K562 (cell line): Measurements from ENCODE around the gene IPO7. TPM values are rescaled to one million over a fixed set of nuclear protein-coding genes. Genes with fewer than 3 reads are reported as not detected.

Experiments
- ATAC-seq: fragments of 200-7000 bp; cut with Tn5 transposase; 3 replicates; pipeline ENCODE4 v1.9.1; 2020; ENCODE audit warnings: moderate library complexity
- BruUV-seq: library from RNA; stranded (reverse); fragments of 400-500 nt; replicated peaks from 2 replicates; lab custom pipeline; 2021; lab: Mats Ljungman, UMichigan
- CTCF ChIA-PET: fragments of 300-600 bp; formaldehyde crosslinking; extraction: SDS; loops from one replicate; lab custom pipeline; 2021; ENCODE audit warnings: low intra/inter-chr PET ratio; lab: Yijun Ruan, JAX
- POLR2A ChIA-PET: fragments of 300-600, 350-650 bp; sonication (Branson Sonifier 250); formaldehyde crosslinking; extraction: SDS; loops from one replicate; lab custom pipeline; 2021; ENCODE audit warnings: antibody characterized with exemption, inconsistent platforms; lab: Yijun Ruan, JAX
- DNase-seq, 4 experiments: peaks; one replicate each; pipeline versions ENCODE4 v3.0.0 to v3.0.0-alpha.2; 2011 to 2018; ENCODE audit warnings: low spot score in 3 of 4, mixed read lengths in 3 of 4; ENCODE audit errors: extremely low read depth in 1 of 4
- FAIRE-seq: peaks from 2 replicates; lab custom pipeline; 2011; peaks lifted over from hg19 to GRCh38; lab: Jason Lieb, UNC
- H2AFZ ChIP-seq: 2 replicates; pipeline ENCODE4 v1.6.0; 2011; ENCODE audit warnings: low read depth, low read length, control low read depth, inconsistent platforms
- H3K27ac ChIP-seq: fragments of 200-600 bp; 3 replicates; pipeline ENCODE4 v1.8.0; 2011; ENCODE audit warnings: low read depth, mild to moderate bottlenecking, control low read depth, inconsistent platforms, low read length, moderate library complexity, mixed read lengths; ENCODE audit errors: extremely low read depth
- H3K27me3 ChIP-seq, 2 experiments: fragments of 300-600 bp in 1 of 2; 2 replicates in 1 of 2; 3 replicates in 1 of 2; pipeline versions ENCODE4 v1.6.0 to v1.8.0; 2011; ENCODE audit warnings: inconsistent platforms in 2 of 2, low read length in 2 of 2, mild to moderate bottlenecking in 1 of 2, mixed read lengths in 1 of 2, moderate library complexity in 1 of 2; ENCODE audit not compliant: control insufficient read depth in 2 of 2, insufficient read depth in 2 of 2
- H3K36me3 ChIP-seq: fragments of 300-600 bp; 3 replicates; pipeline ENCODE4 v1.8.0; 2011; ENCODE audit warnings: mild to moderate bottlenecking, low read length, inconsistent platforms; ENCODE audit not compliant: control insufficient read depth, insufficient read depth
- H3K4me1 ChIP-seq, 2 experiments: fragments of 200-600 bp in 1 of 2; replicated peaks in 1 of 2; 2 replicates in 1 of 2; 3 replicates in 1 of 2; pipeline versions ENCODE4 v1.5.1 to v1.8.0; 2011; ENCODE audit warnings: inconsistent platforms in 2 of 2, low read length in 2 of 2, mild to moderate bottlenecking in 1 of 2, mixed read lengths in 1 of 2, moderate library complexity in 1 of 2; ENCODE audit not compliant: control insufficient read depth in 2 of 2, insufficient read depth in 2 of 2
- H3K4me2 ChIP-seq: 2 replicates; pipeline ENCODE4 v1.6.1; 2011; ENCODE audit warnings: low read length, control low read depth, inconsistent platforms, mixed read lengths; ENCODE audit not compliant: insufficient read depth
- H3K4me3 ChIP-seq: fragments of 200-600 bp; sonication (generic), shearing (Covaris generic); 2 replicates; pipeline ENCODE4 v1.5.1; 2016; ENCODE audit warnings: control low read depth, inconsistent platforms
- H3K79me2 ChIP-seq: fragments of 200-600 bp; 3 replicates; pipeline ENCODE4 v1.8.0; 2011; ENCODE audit warnings: low read length, inconsistent platforms; ENCODE audit not compliant: control insufficient read depth, insufficient read depth
- H3K9ac ChIP-seq, 2 experiments: 2 replicates each; pipeline versions ENCODE4 v1.6.0 to v1.6.1; 2011; ENCODE audit warnings: low read depth in 2 of 2, low read length in 2 of 2, control low read depth in 1 of 2, inconsistent platforms in 1 of 2, mild to moderate bottlenecking in 1 of 2, mixed read lengths in 1 of 2; ENCODE audit not compliant: insufficient read depth in 1 of 2
- H3K9me1 ChIP-seq: one replicate; pipeline ENCODE4 v1.6.0; 2011; ENCODE audit warnings: inconsistent platforms, mild to moderate bottlenecking, low read length, moderate library complexity; ENCODE audit not compliant: control insufficient read depth, insufficient read depth
- H3K9me3 ChIP-seq: replicated peaks from 2 replicates; pipeline ENCODE4 v1.5.1; 2011; ENCODE audit warnings: low read depth, low read length, inconsistent platforms; ENCODE audit not compliant: control insufficient read depth, insufficient read depth
- H4K20me1 ChIP-seq: replicated peaks from 2 replicates; pipeline ENCODE4 v1.6.1; 2011; ENCODE audit warnings: low read length, inconsistent platforms, mixed read lengths; ENCODE audit not compliant: control insufficient read depth, insufficient read depth
- CBFA2T2 ChIP-seq: fragments of 450-650 bp; conservative IDR thresholded peaks from 2 replicates; pipeline ENCODE4 v1.6.1; 2017; ENCODE audit warnings: mild to moderate bottlenecking
- COPS2 ChIP-seq: fragments of 450-650 bp; conservative IDR thresholded peaks from 2 replicates; pipeline ENCODE4 v1.6.1; 2016; ENCODE audit warnings: mild to moderate bottlenecking, moderate library complexity
- FOXP1 ChIP-seq: sonication (generic); formaldehyde crosslinking; IDR thresholded peaks from 2 replicates; pipeline ENCODE4 v1.8.0; 2022; ENCODE audit warnings: mild to moderate bottlenecking, missing genetic modification reagents
- MCM3 ChIP-seq: fragments of 450-650 bp; IDR thresholded peaks from 2 replicates; pipeline ENCODE4 v1.6.1; 2016
- NEUROD1 ChIP-seq: fragments of 150-350 bp; IDR thresholded peaks from 2 replicates; pipeline ENCODE4 v1.6.1; 2014; ENCODE audit warnings: borderline replicate concordance, low read length, low read depth; ENCODE audit not compliant: partially characterized antibody
- NFRKB ChIP-seq: fragments of 450-650 bp; IDR thresholded peaks from 2 replicates; pipeline ENCODE4 v1.6.1; 2016; ENCODE audit warnings: low read depth
- POLR3G ChIP-seq: IDR thresholded peaks from 2 replicates; pipeline ENCODE4 v1.6.1; 2011; ENCODE audit not compliant: insufficient read length, insufficient replicate concordance; ENCODE audit errors: extremely low read depth
- RERE ChIP-seq: sonication (generic); formaldehyde crosslinking; IDR thresholded peaks from 2 replicates; pipeline ENCODE4 v1.8.0; 2023; ENCODE audit warnings: missing genetic modification reagents, mild to moderate bottlenecking, borderline replicate concordance
- SMARCC2 ChIP-seq: fragments of 450-650 bp; IDR thresholded peaks from 2 replicates; pipeline ENCODE4 v1.6.1; 2017; ENCODE audit warnings: antibody characterized with exemption, moderate library complexity, mild to moderate bottlenecking, low read depth
- TGIF2 ChIP-seq: sonication (generic); formaldehyde crosslinking; IDR thresholded peaks from 2 replicates; pipeline ENCODE4 v1.8.1; 2022; ENCODE audit warnings: mild to moderate bottlenecking, missing genetic modification reagents, moderate library complexity
- ZEB2 ChIP-seq: fragments of 450-650 bp; IDR thresholded peaks from 2 replicates; pipeline ENCODE4 v1.6.1; 2016
- ZNF282 ChIP-seq: sonication (generic); formaldehyde crosslinking; IDR thresholded peaks from 2 replicates; pipeline ENCODE4 v1.8.1; 2023; ENCODE audit warnings: missing genetic modification reagents
- ZNF75A ChIP-seq: fragments of 450-650 bp; formaldehyde crosslinking; IDR thresholded peaks from 2 replicates; pipeline ENCODE4 v1.4.0; 2020; ENCODE audit warnings: mild to moderate bottlenecking
- WGBS: fragments of 100-300 bp; shearing (Covaris generic); methylation state at CpG from one replicate; pipeline ENCODE4 v1.1.6; 2016; ENCODE audit warnings: low coverage, mixed read lengths; ENCODE audit not compliant: insufficient coverage; ENCODE audit errors: missing lambda C conversion rate; 5-methylcytosine and 5-hydroxymethylcytosine counted together
- in situ Hi-C: fragments of 300-500 bp; cut with MboI; formaldehyde crosslinking; loops from 4 replicates; pipeline ENCODE4 v1.15.0; 2018; ENCODE audit warnings: inconsistent platforms, mixed read lengths
- intact Hi-C: fragments of 100-400 bp; cut with micrococcal nuclease; formaldehyde crosslinking; loops from 2 replicates; pipeline ENCODE4 v1.14.2; 2022
- polyA plus RNA-seq, 8 experiments: library from polyadenylated mRNA; depleted of rRNA in 4 of 8; stranded (reverse) in 5 of 8; unstranded in 3 of 8; fragments of >200 nt; fragmentation: Nextera tagmentation in 2 of 8; fragmentation: Illumina TruSeq in 1 of 8; extraction: Ambion mirVana in 2 of 8; extraction: Trizol in 1 of 8; gene quantifications; 2 replicates each; pipeline versions ENCODE4 v1.2.1 to v1.2.3, GENCODE V29; 2011 to 2014; ENCODE audit warnings: inconsistent platforms in 1 of 8, missing spikeins in 1 of 8
- total RNA-seq, 7 experiments: library from RNA; depleted of rRNA in 6 of 7; stranded (reverse); fragments of >200 nt in 6 of 7; fragmentation: Illumina TruSeq in 2 of 7; extraction: Trizol in 2 of 7; gene quantifications; 2 replicates each; pipeline versions ENCODE4 v1.2.1 to v1.2.3, GENCODE V29; 2011 to 2021; ENCODE audit warnings: low replicate concordance in 1 of 7
- TF ChIP-seq, protein P1 (sequence below): sonication (generic); formaldehyde crosslinking; IDR thresholded peaks from 2 replicates; pipeline ENCODE4 v1.8.0; 2022; ENCODE audit warnings: missing genetic modification reagents, mild to moderate bottlenecking, borderline replicate concordance
- TF ChIP-seq, protein P2 (sequence below): fragments of 250-450 bp; sonication (Bioruptor Pico); IDR thresholded peaks from 2 replicates; pipeline ENCODE4 v1.4.0; 2020; ENCODE audit warnings: mild to moderate bottlenecking, moderate library complexity

Gene IPO7
- total and polyA plus RNA-seq, 9 of the 15 experiments (the other 6 are each of a cell fraction or from before 2014, with no cell fraction given) = 23.6 to 138 (median 110) TPM

GRCh38 chr11:9494316-9494715, 109.9 kb downstream of the IPO7 start:
- no TSS peak for BruUV-seq
- Histone ChIP-seq H4K20me1 (no peaks in the 10 kb centered on the region), H3K4me3 (no peak overlapping the region), H3K4me1 (peaks cover 0 to 6% of the 10 kb centered on the region in 2 experiments; a peak in 3 of 5 replicates), H3K4me2 (no peak overlapping the region), H3K9ac (no peak overlapping the region), H2AFZ (no peak overlapping the region), H3K27me3 (no peaks in the 10 kb centered on the region), H3K9me1 (no peaks in the 10 kb centered on the region), H3K27ac (no peak overlapping the region), H3K36me3 (peaks cover 55% of the 10 kb centered on the region), H3K79me2 (no peaks in the 10 kb centered on the region), H3K9me3 (no peaks in the 10 kb centered on the region)
- in situ Hi-C loops = no loop called here
- no peak for TF ChIP-seq ZEB2
- TF ChIP-seq, protein P1, sequence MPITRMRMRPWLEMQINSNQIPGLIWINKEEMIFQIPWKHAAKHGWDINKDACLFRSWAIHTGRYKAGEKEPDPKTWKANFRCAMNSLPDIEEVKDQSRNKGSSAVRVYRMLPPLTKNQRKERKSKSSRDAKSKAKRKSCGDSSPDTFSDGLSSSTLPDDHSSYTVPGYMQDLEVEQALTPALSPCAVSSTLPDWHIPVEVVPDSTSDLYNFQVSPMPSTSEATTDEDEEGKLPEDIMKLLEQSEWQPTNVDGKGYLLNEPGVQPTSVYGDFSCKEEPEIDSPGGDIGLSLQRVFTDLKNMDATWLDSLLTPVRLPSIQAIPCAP = no peak
- TF ChIP-seq POLR3G = no peak
- TF ChIP-seq COPS2 = no peak
- TF ChIP-seq, protein P2, sequence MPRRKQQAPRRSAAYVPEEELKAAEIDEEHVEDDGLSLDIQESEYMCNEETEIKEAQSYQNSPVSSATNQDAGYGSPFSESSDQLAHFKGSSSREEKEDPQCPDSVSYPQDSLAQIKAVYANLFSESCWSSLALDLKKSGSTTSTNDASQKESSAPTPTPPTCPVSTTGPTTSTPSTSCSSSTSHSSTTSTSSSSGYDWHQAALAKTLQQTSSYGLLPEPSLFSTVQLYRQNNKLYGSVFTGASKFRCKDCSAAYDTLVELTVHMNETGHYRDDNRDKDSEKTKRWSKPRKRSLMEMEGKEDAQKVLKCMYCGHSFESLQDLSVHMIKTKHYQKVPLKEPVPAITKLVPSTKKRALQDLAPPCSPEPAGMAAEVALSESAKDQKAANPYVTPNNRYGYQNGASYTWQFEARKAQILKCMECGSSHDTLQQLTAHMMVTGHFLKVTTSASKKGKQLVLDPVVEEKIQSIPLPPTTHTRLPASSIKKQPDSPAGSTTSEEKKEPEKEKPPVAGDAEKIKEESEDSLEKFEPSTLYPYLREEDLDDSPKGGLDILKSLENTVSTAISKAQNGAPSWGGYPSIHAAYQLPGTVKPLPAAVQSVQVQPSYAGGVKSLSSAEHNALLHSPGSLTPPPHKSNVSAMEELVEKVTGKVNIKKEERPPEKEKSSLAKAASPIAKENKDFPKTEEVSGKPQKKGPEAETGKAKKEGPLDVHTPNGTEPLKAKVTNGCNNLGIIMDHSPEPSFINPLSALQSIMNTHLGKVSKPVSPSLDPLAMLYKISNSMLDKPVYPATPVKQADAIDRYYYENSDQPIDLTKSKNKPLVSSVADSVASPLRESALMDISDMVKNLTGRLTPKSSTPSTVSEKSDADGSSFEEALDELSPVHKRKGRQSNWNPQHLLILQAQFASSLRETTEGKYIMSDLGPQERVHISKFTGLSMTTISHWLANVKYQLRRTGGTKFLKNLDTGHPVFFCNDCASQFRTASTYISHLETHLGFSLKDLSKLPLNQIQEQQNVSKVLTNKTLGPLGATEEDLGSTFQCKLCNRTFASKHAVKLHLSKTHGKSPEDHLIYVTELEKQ (CRISPR knock-in tag) = no peak
- TF ChIP-seq TGIF2 (CRISPR knock-in tag) = no peak
- TF ChIP-seq NEUROD1 = no peak
- TF ChIP-seq MCM3 = no peak
- TF ChIP-seq ZNF75A = no peak
- TF ChIP-seq SMARCC2 = no peak
- no peak for TF ChIP-seq NFRKB
- no peak for TF ChIP-seq FOXP1 (CRISPR knock-in tag)
- no peak for TF ChIP-seq CBFA2T2
- no peak for TF ChIP-seq ZNF282
- no peak for TF ChIP-seq RERE (CRISPR knock-in tag)
- intact Hi-C loops = no loop called here
- no peak for DNase-seq
- ChIA-PET POLR2A (no interaction called here), CTCF (no interaction called here)
- no peak for ATAC-seq
- no peak for FAIRE-seq
- 89% methylated on average over 3 of the region's 3 CpGs for WGBS
